Activated CD8-positive, alpha-beta T cell treated with anti-CD3 and anti-CD28 coated beads, Interleukin-2, amount 10 ng/mL, durations not matched to agents 7 days and 5 days (primary cell): Measurements from ENCODE around the gene AFF1. TPM values are rescaled to one million over a fixed set of nuclear protein-coding genes. Genes with fewer than 3 reads are reported as not detected.
"Not testable (repeated sequence)": the region's sequence is repeated elsewhere in the genome, so short reads cannot be mapped to it uniquely, and the experiment has no call there.

ENCODE experiments used
- ATAC-seq: fragments of 150-1000 bp; cut with Tn5 transposase; one replicate; pipeline ENCODE4 v1.10.0; 2021; ENCODE audit warnings: moderate library complexity
- CTCF ChIA-PET: fragments of 350-600 bp; sonication (Branson Sonifier 250); formaldehyde crosslinking; loops from one replicate; lab custom pipeline; 2021; ENCODE audit warnings: antibody characterized with exemption; lab: Charles Lee
- POLR2A ChIA-PET: fragments of 350-600 bp; sonication (Branson Sonifier 250); formaldehyde crosslinking; loops from one replicate; lab custom pipeline; 2021; ENCODE audit warnings: antibody characterized with exemption; lab: Charles Lee
- DNase-seq: peaks from one replicate; pipeline ENCODE4 v3.0.0-alpha.2; 2020
- H3K27ac Mint-ChIP-seq: one replicate; pipeline ENCODE4 v1.8.0; 2021; ENCODE audit warnings: mild to moderate bottlenecking, mixed read lengths
- H3K27me3 Mint-ChIP-seq: one replicate; pipeline ENCODE4 v1.8.0; 2021; ENCODE audit warnings: low read depth, mixed read lengths
- H3K36me3 Mint-ChIP-seq: one replicate; pipeline ENCODE4 v1.8.0; 2021; ENCODE audit warnings: low read depth, mixed read lengths
- H3K4me1 Mint-ChIP-seq: one replicate; pipeline ENCODE4 v1.8.0; 2021; ENCODE audit warnings: low read depth, mixed read lengths
- H3K4me3 Mint-ChIP-seq: one replicate; pipeline ENCODE4 v1.8.0; 2021; ENCODE audit warnings: mild to moderate bottlenecking, mixed read lengths
- H3K9me3 Mint-ChIP-seq: one replicate; pipeline ENCODE4 v1.8.0; 2022; ENCODE audit warnings: mixed read lengths; ENCODE audit not compliant: insufficient read depth
- total RNA-seq, 2 experiments: library from RNA; stranded (reverse); gene quantifications; one replicate each; pipeline ENCODE4 v1.2.3, GENCODE V29; 2021

The AFF1 gene
- total RNA-seq, 2 experiments from 2014 or later, result 47.8 to 51.6 TPM

GRCh38 chr4:86973668-86974067 is 38.9 kb downstream of the AFF1 start:
- no peaks in the 10 kb centered on the region for H3K9me3 Mint-ChIP-seq
- POLR2A ChIA-PET, result no interaction called here
- peaks cover 2% of the 10 kb centered on the region for H3K36me3 Mint-ChIP-seq
- no peak overlapping the region for H3K27ac Mint-ChIP-seq
- H3K27me3 Mint-ChIP-seq, result no peaks in the 10 kb centered on the region
- ATAC-seq, result no peak
- no peak for DNase-seq
- CTCF ChIA-PET, result no interaction called here
- H3K4me3 Mint-ChIP-seq, result no peak overlapping the region
- peaks cover 46% of the 10 kb centered on the region for H3K4me1 Mint-ChIP-seq

GRCh38 chr4:86974551-86974994 is 39.8 kb downstream of the AFF1 start:
- ATAC-seq (no peak), DNase-seq (no peak)
- Mint-ChIP-seq H3K4me1 (peaks cover 46% of the 10 kb centered on the region), H3K4me3 (peak overlapping the region; percentile 8), H3K9me3 (no peaks in the 10 kb centered on the region), H3K27me3 (no peaks in the 10 kb centered on the region), H3K27ac (peak overlapping the region; percentile 36), H3K36me3 (peaks cover 2% of the 10 kb centered on the region)
- ChIA-PET POLR2A (interaction anchor here (0.9 to 1.4 kb wide), 3 partner anchors 30 to 38 kb away, joined by 3 to 5 read pairs (median 4); no protein-coding TSS in a partner anchor), CTCF (interaction anchor here (1.3 kb wide), 1 partner anchor 40 kb away, joined by 3 read pairs; no protein-coding TSS in a partner anchor)

- no peak overlapping the region for H3K4me3 Mint-ChIP-seq
- ChIA-PET CTCF (no interaction called here), POLR2A (no interaction called here)
- peaks cover 41% of the 10 kb centered on the region for H3K4me1 Mint-ChIP-seq
- ATAC-seq, result no peak
- no peak overlapping the region for H3K27ac Mint-ChIP-seq
- DNase-seq, result no peak
- no peaks in the 10 kb centered on the region for H3K9me3 Mint-ChIP-seq
- H3K27me3 Mint-ChIP-seq, result no peaks in the 10 kb centered on the region
- H3K36me3 Mint-ChIP-seq, result peaks cover 2% of the 10 kb centered on the region
These were observed 41.1 kb downstream of the AFF1 start for GRCh38 chr4:86975927-86976326.

- Mint-ChIP-seq H3K4me3 (no peak overlapping the region), H3K27me3 (no peaks in the 10 kb centered on the region), H3K27ac (no peak overlapping the region), H3K4me1 (peaks cover 47% of the 10 kb centered on the region), H3K9me3 (no peaks in the 10 kb centered on the region), H3K36me3 (peaks cover 5% of the 10 kb centered on the region)
- CTCF ChIA-PET, result no interaction called here
- ATAC-seq (peak; percentile 25), DNase-seq (no peak)
- POLR2A ChIA-PET, result no interaction called here
These were observed 42.1 kb downstream of the AFF1 start for GRCh38 chr4:86976801-86977485.

- Mint-ChIP-seq H3K27ac (no peak overlapping the region), H3K36me3 (peaks cover 7% of the 10 kb centered on the region), H3K4me3 (no peak overlapping the region), H3K27me3 (no peaks in the 10 kb centered on the region), H3K4me1 (peaks cover 51% of the 10 kb centered on the region), H3K9me3 (no peaks in the 10 kb centered on the region)
- ChIA-PET POLR2A (interaction anchor here (2.0 kb wide), 1 partner anchor 29 kb away, joined by 10 read pairs; no protein-coding TSS in a partner anchor), CTCF (interaction anchor here (1.0 to 1.6 kb wide), 2 partner anchors 11 to 55 kb away, joined by 3 to 4 read pairs; no protein-coding TSS in a partner anchor)
- ATAC-seq (peak; percentile 50), DNase-seq (no peak)
These were observed 42.9 kb downstream of the AFF1 start for GRCh38 chr4:86977621-86978184.

GRCh38 chr4:86978709-86979108 is 43.9 kb downstream of the AFF1 start:
- no peak overlapping the region for H3K4me3 Mint-ChIP-seq
- CTCF ChIA-PET, result interaction anchor here (0.9 to 1.6 kb wide), 3 partner anchors 12 to 172 kb away, joined by 3 to 4 read pairs (median 3); no protein-coding TSS in a partner anchor
- H3K9me3 Mint-ChIP-seq, result no peaks in the 10 kb centered on the region
- no peaks in the 10 kb centered on the region for H3K27me3 Mint-ChIP-seq
- no peak overlapping the region for H3K27ac Mint-ChIP-seq
- ATAC-seq (no peak), DNase-seq (no peak)
- H3K4me1 Mint-ChIP-seq, result peaks cover 42% of the 10 kb centered on the region
- POLR2A ChIA-PET, result interaction anchor here (2.0 kb wide), 1 partner anchor 28 kb away, joined by 10 read pairs; no protein-coding TSS in a partner anchor
- H3K36me3 Mint-ChIP-seq, result peaks cover 7% of the 10 kb centered on the region

GRCh38 chr4:86980230-86980629 is 45.4 kb downstream of the AFF1 start:
- H3K9me3 Mint-ChIP-seq, result no peaks in the 10 kb centered on the region
- CTCF ChIA-PET, result no interaction called here

GRCh38 chr4:86981789-86982188 is 47.0 kb downstream of the AFF1 start:
- POLR2A ChIA-PET, result no interaction called here
- Mint-ChIP-seq H3K4me3 (no peak overlapping the region), H3K4me1 (peaks cover 20% of the 10 kb centered on the region), H3K27ac (peak overlapping the region; percentile 17), H3K9me3 (no peaks in the 10 kb centered on the region), H3K36me3 (peaks cover 7% of the 10 kb centered on the region), H3K27me3 (no peaks in the 10 kb centered on the region)
- DNase-seq, result no peak
- no peak for ATAC-seq
- CTCF ChIA-PET, result no interaction called here

More at GRCh38 chr4:86980230-86980629, 45.4 kb downstream of the AFF1 start:
- Mint-ChIP-seq H3K27ac (no peak overlapping the region), H3K4me1 (peaks cover 31% of the 10 kb centered on the region), H3K36me3 (peaks cover 7% of the 10 kb centered on the region), H3K27me3 (no peaks in the 10 kb centered on the region), H3K4me3 (no peak overlapping the region)
- DNase-seq (no peak), ATAC-seq (no peak)
- POLR2A ChIA-PET, result no interaction called here

GRCh38 chr4:86985852-86986251 is 51.0 kb downstream of the AFF1 start:
- DNase-seq, H3K27ac Mint-ChIP-seq, CTCF ChIA-PET, H3K27me3 Mint-ChIP-seq, H3K4me3 Mint-ChIP-seq, H3K9me3 Mint-ChIP-seq, ATAC-seq, POLR2A ChIA-PET: not testable (repeated sequence)
- H3K36me3 Mint-ChIP-seq, result peaks cover 19% of the 10 kb centered on the region
- peaks cover 11% of the 10 kb centered on the region for H3K4me1 Mint-ChIP-seq

- POLR2A ChIA-PET, H3K27me3 Mint-ChIP-seq, H3K9me3 Mint-ChIP-seq, CTCF ChIA-PET, H3K4me3 Mint-ChIP-seq, DNase-seq, ATAC-seq, H3K4me1 Mint-ChIP-seq, H3K27ac Mint-ChIP-seq: not testable (repeated sequence)
- H3K36me3 Mint-ChIP-seq, result peaks cover 17% of the 10 kb centered on the region
These were observed 54.8 kb downstream of the AFF1 start for GRCh38 chr4:86989658-86990057.

- ChIA-PET POLR2A (no interaction called here), CTCF (no interaction called here)
- Mint-ChIP-seq H3K9me3 (no peaks in the 10 kb centered on the region), H3K27ac (no peak overlapping the region), H3K4me3 (no peak overlapping the region), H3K4me1 (peaks cover 6% of the 10 kb centered on the region), H3K36me3 (peaks cover 18% of the 10 kb centered on the region), H3K27me3 (no peaks in the 10 kb centered on the region)
- DNase-seq, result no peak
- ATAC-seq, result no peak
These were observed 55.7 kb downstream of the AFF1 start for GRCh38 chr4:86990510-86990909.

- ATAC-seq, result no peak
- DNase-seq, result no peak
- ChIA-PET POLR2A (interaction anchor here (1.3 kb wide), 1 partner anchor 14 kb away, joined by 4 read pairs; no protein-coding TSS in a partner anchor), CTCF (interaction anchor here (1.0 to 1.5 kb wide), 2 partner anchors 13 to 70 kb away, joined by 3 to 4 read pairs; no protein-coding TSS in a partner anchor)
- no peaks in the 10 kb centered on the region for H3K9me3 Mint-ChIP-seq
- peaks cover 20% of the 10 kb centered on the region for H3K36me3 Mint-ChIP-seq
- no peak overlapping the region for H3K27ac Mint-ChIP-seq
- H3K27me3 Mint-ChIP-seq, result no peaks in the 10 kb centered on the region
- peaks cover 6% of the 10 kb centered on the region for H3K4me1 Mint-ChIP-seq
- no peak overlapping the region for H3K4me3 Mint-ChIP-seq
These were observed 57.2 kb downstream of the AFF1 start for GRCh38 chr4:86991994-86992393.
